A673 (cell line): ENCODE data around the gene ATG9A. TPM values are rescaled to one million over a fixed set of nuclear protein-coding genes. Genes with fewer than 3 reads are reported as not detected.

Source experiments
- BruUV-seq: library from RNA; stranded (reverse); fragments of 400-500 nt; replicated peaks from 2 replicates; lab custom pipeline; 2021; lab: Mats Ljungman, UMichigan
- CTCF ChIA-PET: fragments of 300-600 bp; sonication (Branson Sonifier 250); formaldehyde crosslinking; loops from one replicate; lab custom pipeline; 2022; ENCODE audit warnings: antibody characterized with exemption; lab: Charles Lee
- POLR2A ChIA-PET: fragments of 300-600 bp; sonication (Branson Sonifier 250); formaldehyde crosslinking; loops from one replicate; lab custom pipeline; 2022; ENCODE audit warnings: antibody characterized with exemption; ENCODE audit not compliant: low non-redundant PET; lab: Charles Lee
- DNase-seq: peaks from one replicate; pipeline ENCODE4 v3.0.0-alpha.2; 2015; ENCODE audit warnings: low spot score
- H3K27ac ChIP-seq: fragments of 200-600 bp; sonication (generic); 2 replicates; pipeline ENCODE4 v1.5.1; 2016; ENCODE audit warnings: mixed run types, low read depth, mild to moderate bottlenecking, mixed read lengths, antibody characterized with exemption, low read length; ENCODE audit not compliant: poor library complexity, severe bottlenecking
- H3K27me3 ChIP-seq: fragments of 200-600 bp; sonication (generic); replicated peaks from 2 replicates; pipeline ENCODE4 v1.6.1; 2017; ENCODE audit warnings: mixed run types, low read depth, mild to moderate bottlenecking, mixed read lengths, antibody characterized with exemption, low read length; ENCODE audit not compliant: insufficient read depth, poor library complexity
- H3K36me3 ChIP-seq: fragments of 200-600 bp; sonication (generic); 2 replicates; pipeline ENCODE4 v1.6.1; 2016; ENCODE audit warnings: mixed run types, mild to moderate bottlenecking, mixed read lengths, antibody characterized with exemption, low read length; ENCODE audit not compliant: insufficient read depth, poor library complexity, severe bottlenecking
- H3K4me1 ChIP-seq: fragments of 200-600 bp; sonication (generic); 2 replicates; pipeline ENCODE4 v1.6.1; 2017; ENCODE audit warnings: mixed run types, mild to moderate bottlenecking, mixed read lengths, antibody characterized with exemption, low read length; ENCODE audit not compliant: insufficient read depth, poor library complexity, severe bottlenecking
- H3K4me3 ChIP-seq: fragments of 200-600 bp; sonication (generic); 2 replicates; pipeline ENCODE4 v1.5.1; 2016; ENCODE audit warnings: low read depth, mixed run types, mild to moderate bottlenecking, mixed read lengths, low read length; ENCODE audit not compliant: poor library complexity, severe bottlenecking
- H3K9me3 ChIP-seq: fragments of 200-600 bp; sonication (generic); 2 replicates; pipeline ENCODE4 v1.6.1; 2016; ENCODE audit warnings: mixed run types, low read depth, mild to moderate bottlenecking, mixed read lengths, antibody characterized with exemption, low read length; ENCODE audit not compliant: poor library complexity, severe bottlenecking
- CTCF ChIP-seq: fragments of 300-800, 200-600 bp; sonication (generic); conservative IDR thresholded peaks from 2 replicates; pipeline ENCODE4 v1.5.1; 2017; ENCODE audit warnings: low read depth, mild to moderate bottlenecking, antibody characterized with exemption, low read length, moderate library complexity, mixed read lengths
- EZH2 ChIP-seq: fragments of 200-600 bp; sonication (generic); IDR thresholded peaks from 2 replicates; pipeline ENCODE4 v1.6.1; 2017; ENCODE audit warnings: borderline replicate concordance, low read depth, mild to moderate bottlenecking, mixed read lengths, antibody characterized with exemption, low read length; ENCODE audit not compliant: poor library complexity, severe bottlenecking
- intact Hi-C: fragments of 100-400 bp; cut with micrococcal nuclease; formaldehyde crosslinking; loops from one replicate; pipeline ENCODE4 v1.10.0; 2022; ENCODE audit not compliant: unreplicated experiment
- total RNA-seq: library from RNA; stranded (reverse); gene quantifications from 2 replicates; pipeline ENCODE4 v1.2.3, GENCODE V29; 2021

ATG9A gene
- total RNA-seq, 1 experiment from 2014 or later, result 50.0 TPM

- intact Hi-C loops, result no loop called here
- H3K27ac ChIP-seq, result peak overlapping the region; percentile 89
- H3K27me3 ChIP-seq, result no peaks in the 10 kb centered on the region
- BruUV-seq, result no TSS peak
- peaks cover 40% of the 10 kb centered on the region for H3K36me3 ChIP-seq
- peaks cover 6% of the 10 kb centered on the region for H3K4me1 ChIP-seq
- TF ChIP-seq EZH2 (no peak), CTCF (no peak)
- ChIA-PET CTCF (no interaction called here), POLR2A (no interaction called here)
- no peak for DNase-seq
- peak overlapping the region; percentile 71 for H3K4me3 ChIP-seq
- H3K9me3 ChIP-seq, result no peaks in the 10 kb centered on the region
Measured at GRCh38 chr2:219228041-219228910, 1.2 kb downstream of the ATG9A start.

- POLR2A ChIA-PET, result no interaction called here
- TF ChIP-seq EZH2 (no peak), CTCF (no peak)
- no peaks in the 10 kb centered on the region for H3K9me3 ChIP-seq
- no peak overlapping the region for H3K4me3 ChIP-seq
- no peaks in the 10 kb centered on the region for H3K4me1 ChIP-seq
- H3K36me3 ChIP-seq, result peaks cover 45% of the 10 kb centered on the region
- CTCF ChIA-PET, result no interaction called here
- BruUV-seq, result no TSS peak
- no peaks in the 10 kb centered on the region for H3K27me3 ChIP-seq
- H3K27ac ChIP-seq, result no peak overlapping the region
- DNase-seq, result no peak
- intact Hi-C loops, result no loop called here
Measured at GRCh38 chr2:219225350-219225749, 4.1 kb downstream of the ATG9A start.

GRCh38 chr2:219223831-219224610 is 5.4 kb downstream of the ATG9A start:
- Histone ChIP-seq H3K9me3 (no peaks in the 10 kb centered on the region), H3K4me1 (peaks cover 6% of the 10 kb centered on the region), H3K36me3 (peaks cover 55% of the 10 kb centered on the region), H3K4me3 (no peak overlapping the region), H3K27ac (no peak overlapping the region), H3K27me3 (no peaks in the 10 kb centered on the region)
- intact Hi-C loops, result no loop called here
- no peak for TF ChIP-seq CTCF
- TF ChIP-seq EZH2, result no peak
- no peak for DNase-seq
- ChIA-PET POLR2A (no interaction called here), CTCF (interaction anchor here (0.6 kb wide), 1 partner anchor 29 kb away, joined by 8 read pairs; the partner anchor contains the start of gene TUBA4B)
- no TSS peak for BruUV-seq
